Brain microvascular endothelial cell (primary cell): ENCODE data around the gene OPRL1.

Source experiments
- DNase-seq: peaks from one replicate; pipeline ENCODE4 v3.0.0-alpha.2; 2020
- H3K27ac ChIP-seq: fragments of 250-450 bp; sonication (Bioruptor Pico); 2 replicates; pipeline ENCODE4 v1.5.1; 2020; ENCODE audit warnings: mild to moderate bottlenecking, moderate library complexity
- H3K27me3 ChIP-seq: fragments of 250-450 bp; sonication (Bioruptor Pico); replicated peaks from 2 replicates; pipeline ENCODE4 v1.5.1; 2020; ENCODE audit warnings: mild to moderate bottlenecking
- H3K36me3 ChIP-seq: fragments of 250-450 bp; sonication (Bioruptor Pico); replicated peaks from 2 replicates; pipeline ENCODE4 v1.5.1; 2020; ENCODE audit warnings: mild to moderate bottlenecking
- H3K4me3 ChIP-seq: 2 replicates; pipeline ENCODE4 v1.5.1; 2011; ENCODE audit warnings: low read depth, mild to moderate bottlenecking, control low read depth, low read length, moderate library complexity
- in situ Hi-C: cut with HindIII; loops from 2 replicates; pipeline ENCODE4 v1.10.0; 2017; ENCODE audit warnings: low sequenced_read_pairs, low pct_ligation_motif_present
- TF ChIP-seq, protein P1 (sequence below): IDR thresholded peaks from 2 replicates; pipeline ENCODE4 v1.5.1; 2011; ENCODE audit warnings: low read depth, mild to moderate bottlenecking, moderate library complexity, low read length, control low read depth, inconsistent platforms; ENCODE audit errors: missing control alignments

The OPRL1 gene

GRCh38 chr20:64140956-64141355, 61.1 kb downstream of the OPRL1 start:
- in situ Hi-C loops: no loop called here
- Histone ChIP-seq H3K27ac (no peak overlapping the region), H3K4me3 (no peak overlapping the region), H3K27me3 (peaks cover 1% of the 10 kb centered on the region), H3K36me3 (no peaks in the 10 kb centered on the region)
- TF ChIP-seq, protein P1, sequence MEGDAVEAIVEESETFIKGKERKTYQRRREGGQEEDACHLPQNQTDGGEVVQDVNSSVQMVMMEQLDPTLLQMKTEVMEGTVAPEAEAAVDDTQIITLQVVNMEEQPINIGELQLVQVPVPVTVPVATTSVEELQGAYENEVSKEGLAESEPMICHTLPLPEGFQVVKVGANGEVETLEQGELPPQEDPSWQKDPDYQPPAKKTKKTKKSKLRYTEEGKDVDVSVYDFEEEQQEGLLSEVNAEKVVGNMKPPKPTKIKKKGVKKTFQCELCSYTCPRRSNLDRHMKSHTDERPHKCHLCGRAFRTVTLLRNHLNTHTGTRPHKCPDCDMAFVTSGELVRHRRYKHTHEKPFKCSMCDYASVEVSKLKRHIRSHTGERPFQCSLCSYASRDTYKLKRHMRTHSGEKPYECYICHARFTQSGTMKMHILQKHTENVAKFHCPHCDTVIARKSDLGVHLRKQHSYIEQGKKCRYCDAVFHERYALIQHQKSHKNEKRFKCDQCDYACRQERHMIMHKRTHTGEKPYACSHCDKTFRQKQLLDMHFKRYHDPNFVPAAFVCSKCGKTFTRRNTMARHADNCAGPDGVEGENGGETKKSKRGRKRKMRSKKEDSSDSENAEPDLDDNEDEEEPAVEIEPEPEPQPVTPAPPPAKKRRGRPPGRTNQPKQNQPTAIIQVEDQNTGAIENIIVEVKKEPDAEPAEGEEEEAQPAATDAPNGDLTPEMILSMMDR: no peak
- DNase-seq: no peak

DNA sequence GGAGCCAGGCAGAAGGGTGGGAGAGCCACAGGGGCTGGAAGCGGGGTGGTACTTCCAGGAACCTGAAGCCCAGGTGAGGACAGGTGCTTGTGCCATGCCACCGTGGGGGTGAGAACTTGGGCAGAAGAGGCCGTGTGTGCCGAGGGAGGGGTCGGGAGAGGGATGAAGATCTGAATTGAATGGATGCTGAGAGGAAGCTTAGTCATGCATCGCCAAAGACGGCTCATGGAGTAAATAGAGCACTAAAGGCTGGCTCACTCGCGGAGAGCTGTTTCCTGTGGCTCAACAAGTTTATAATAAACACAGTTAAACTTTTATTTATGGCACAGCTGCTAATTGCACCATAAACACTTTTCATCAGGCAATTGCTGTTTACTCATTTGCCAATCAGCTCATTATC, 62.7 kb downstream of the OPRL1 start:
- Histone ChIP-seq H3K27ac (no peak overlapping the region), H3K36me3 (no peaks in the 10 kb centered on the region), H3K4me3 (no peak overlapping the region), H3K27me3 (peaks cover 1% of the 10 kb centered on the region)
- DNase-seq: no peak
- TF ChIP-seq, protein P1: no peak
- in situ Hi-C loops: no loop called here

DNA sequence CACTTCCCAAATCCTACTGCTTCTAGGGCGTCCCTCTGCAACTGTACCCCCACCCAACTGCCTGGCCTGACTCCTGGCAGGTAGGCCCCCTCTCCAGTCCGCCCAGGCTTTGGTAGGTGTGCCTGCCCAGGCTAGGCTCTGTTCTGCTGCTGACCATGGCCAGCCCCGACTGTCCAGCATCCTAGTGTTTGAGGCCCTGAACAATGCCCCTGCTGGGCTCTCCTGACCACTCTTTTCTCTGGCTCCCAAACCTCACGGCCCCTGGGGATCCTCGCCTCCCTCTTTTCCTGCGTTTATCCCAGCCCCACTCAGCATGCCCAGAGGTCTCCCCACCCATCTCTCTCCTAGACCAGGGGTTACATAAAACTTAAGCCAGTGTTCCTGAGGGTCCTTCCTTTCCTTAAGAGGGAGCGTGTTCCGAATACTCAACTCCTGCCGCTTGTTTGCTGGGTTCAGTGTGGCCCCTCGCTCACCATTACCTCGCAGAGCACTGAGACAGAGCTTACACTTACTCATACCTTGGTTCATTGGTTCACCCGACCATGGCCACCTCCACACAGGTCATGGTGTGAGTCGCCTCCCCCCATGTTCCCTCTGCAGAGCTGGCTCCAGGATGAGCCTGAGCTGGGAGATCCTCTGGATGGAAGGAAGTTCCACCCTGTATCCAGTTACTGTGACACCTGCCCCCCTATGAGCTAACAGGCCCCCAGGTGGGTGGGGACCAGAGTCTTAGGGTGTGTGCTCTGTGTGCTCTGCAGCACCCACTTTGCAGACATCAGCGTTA, 63.3 kb downstream of the OPRL1 start:
- H3K27ac ChIP-seq: no peak overlapping the region
- H3K4me3 ChIP-seq: no peak overlapping the region
- peaks cover 1% of the 10 kb centered on the region for H3K27me3 ChIP-seq
- TF ChIP-seq, protein P1: no peak
- in situ Hi-C loops: no loop called here
- no peaks in the 10 kb centered on the region for H3K36me3 ChIP-seq
- DNase-seq: no peak

DNA sequence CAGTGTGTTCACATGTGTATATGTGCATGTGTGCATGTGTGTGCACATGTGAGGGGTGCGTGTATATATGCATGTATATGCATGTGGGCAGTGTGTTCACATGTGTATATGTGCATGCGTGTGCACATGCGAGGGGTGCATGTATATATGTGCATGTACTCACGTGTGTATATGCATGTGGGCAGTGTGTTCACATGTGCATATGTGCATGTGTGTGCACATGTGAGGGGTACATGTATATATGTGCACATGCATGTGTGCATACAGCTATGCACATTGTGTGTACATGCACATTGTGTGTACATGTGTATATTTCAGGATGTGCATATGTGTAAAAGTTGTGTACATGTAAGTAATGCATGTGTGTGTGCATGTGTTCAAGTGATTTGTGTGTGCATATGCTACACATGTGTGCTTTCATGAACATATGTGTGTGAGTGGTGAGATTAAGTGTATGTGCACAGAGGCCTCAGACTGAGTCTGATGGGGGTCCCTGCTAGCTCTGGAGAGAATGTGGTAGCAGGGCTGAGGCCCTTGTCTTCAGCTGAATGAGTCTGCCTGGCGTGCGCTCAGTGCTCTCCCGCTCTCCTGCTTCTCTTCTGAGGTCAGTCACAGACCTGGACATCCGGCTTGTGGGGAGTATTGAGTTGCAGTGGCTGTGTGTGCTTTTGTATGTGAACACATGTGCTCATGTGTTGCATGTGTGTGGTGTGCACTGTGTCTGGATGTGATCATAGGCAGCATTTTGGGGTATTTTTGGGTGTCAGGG, 64.4 kb downstream of the OPRL1 start:
- TF ChIP-seq, protein P1: no peak
- Histone ChIP-seq H3K27ac (no peak overlapping the region), H3K36me3 (no peaks in the 10 kb centered on the region), H3K27me3 (peaks cover 1% of the 10 kb centered on the region), H3K4me3 (no peak overlapping the region)
- DNase-seq: no peak
- in situ Hi-C loops: no loop called here

- in situ Hi-C loops: no loop called here
- peaks cover under 1% of the 10 kb centered on the region for H3K27me3 ChIP-seq
- H3K4me3 ChIP-seq: no peak overlapping the region
- no peak for DNase-seq
- H3K36me3 ChIP-seq: no peaks in the 10 kb centered on the region
- no peak overlapping the region for H3K27ac ChIP-seq
- TF ChIP-seq, protein P1: peak; percentile 42
These were observed 65.8 kb downstream of the OPRL1 start for GRCh38 chr20:64145458-64146300.
